Liver (tissue), 9 donors: ENCODE measurements around the gene GGA2. TPM values are rescaled to one million over a fixed set of nuclear protein-coding genes. Genes with fewer than 3 reads are reported as not detected.

Source experiments
- DNase-seq: peaks from one replicate; pipeline ENCODE4 v3.0.0-alpha.2; 2017; ENCODE audit warnings: low spot score
- H3K27ac ChIP-seq, 2 donors: one replicate each; pipeline ENCODE4 v1.7.0; 2013; ENCODE audit warnings: inconsistent platforms in 2 of 2, low read length in 2 of 2, control low read depth in 1 of 2, low read depth in 1 of 2, mild to moderate bottlenecking in 1 of 2
- H3K27me3 ChIP-seq, 4 donors: one replicate each; pipeline versions ENCODE4 v1.6.1 to v1.7.0; 2013; ENCODE audit warnings: low read length in 3 of 4, inconsistent platforms in 1 of 4, mild to moderate bottlenecking in 1 of 4, moderate library complexity in 1 of 4; ENCODE audit not compliant: control insufficient read depth in 4 of 4, insufficient read depth in 4 of 4
- H3K36me3 ChIP-seq, 4 donors: one replicate each; pipeline versions ENCODE4 v1.6.1 to v1.7.0; 2013; ENCODE audit warnings: low read length in 3 of 4, mild to moderate bottlenecking in 3 of 4, low read depth in 1 of 4, moderate library complexity in 1 of 4; ENCODE audit not compliant: control insufficient read depth in 4 of 4, insufficient read depth in 3 of 4
- H3K4me1 ChIP-seq, 4 donors: one replicate each; pipeline versions ENCODE4 v1.6.1 to v1.7.0; 2013; ENCODE audit warnings: low read length in 3 of 4, mild to moderate bottlenecking in 3 of 4, moderate library complexity in 1 of 4; ENCODE audit not compliant: control insufficient read depth in 4 of 4, insufficient read depth in 4 of 4
- H3K4me3 ChIP-seq, 3 donors: one replicate each; pipeline versions ENCODE4 v1.6.1 to v1.7.0; 2013; ENCODE audit warnings: low read length in 3 of 3, control low read depth in 1 of 3, low read depth in 1 of 3, mild to moderate bottlenecking in 1 of 3
- H3K9ac ChIP-seq, 2 donors: one replicate each; pipeline ENCODE4 v1.7.0; 2013; ENCODE audit warnings: low read length in 2 of 2, mild to moderate bottlenecking in 2 of 2, moderate library complexity in 2 of 2, control low read depth in 1 of 2, low read depth in 1 of 2
- H3K9me3 ChIP-seq, 4 donors: one replicate each; pipeline versions ENCODE4 v1.6.1 to v1.7.0; 2013; ENCODE audit warnings: low read length in 3 of 4; ENCODE audit not compliant: control insufficient read depth in 4 of 4
- EGR1 ChIP-seq, 2 donors: IDR thresholded peaks; 2 replicates each; pipeline ENCODE4 v1.6.1; 2016 to 2018; ENCODE audit warnings: antibody characterized with exemption in 2 of 2, low read depth in 2 of 2
- FOXA1 ChIP-seq: IDR thresholded peaks from 2 replicates; pipeline ENCODE4 v1.6.1; 2016; ENCODE audit warnings: antibody characterized with exemption
- FOXA2 ChIP-seq: IDR thresholded peaks from 2 replicates; pipeline ENCODE4 v1.6.1; 2016; ENCODE audit warnings: antibody characterized with exemption
- GABPA ChIP-seq, 2 donors: IDR thresholded peaks in 1 of 2; conservative IDR thresholded peaks in 1 of 2; 2 replicates each; pipeline ENCODE4 v1.6.1; 2016; ENCODE audit warnings: antibody characterized with exemption in 2 of 2, mild to moderate bottlenecking in 1 of 2, moderate library complexity in 1 of 2
- HNF4A ChIP-seq, 2 donors: conservative IDR thresholded peaks; 2 replicates each; pipeline ENCODE4 v1.6.1; 2016; ENCODE audit warnings: antibody characterized with exemption in 2 of 2, mild to moderate bottlenecking in 2 of 2
- HNF4G ChIP-seq: IDR thresholded peaks from 2 replicates; pipeline ENCODE4 v1.6.1; 2016; ENCODE audit warnings: antibody characterized with exemption
- JUND ChIP-seq, 2 donors: IDR thresholded peaks; 2 replicates each; pipeline ENCODE4 v1.6.1; 2016; ENCODE audit warnings: antibody characterized with exemption in 2 of 2
- NR2F2 ChIP-seq: IDR thresholded peaks from 2 replicates; pipeline ENCODE4 v1.6.1; 2016; ENCODE audit warnings: antibody characterized with exemption
- RXRA ChIP-seq, 2 donors: IDR thresholded peaks; 2 replicates each; pipeline ENCODE4 v1.6.1; 2017 to 2018; ENCODE audit warnings: antibody characterized with exemption in 2 of 2, mild to moderate bottlenecking in 1 of 2
- SP1 ChIP-seq: IDR thresholded peaks from 2 replicates; pipeline ENCODE4 v1.6.1; 2018; ENCODE audit warnings: antibody characterized with exemption, mild to moderate bottlenecking
- TAF1 ChIP-seq: conservative IDR thresholded peaks from 2 replicates; pipeline ENCODE4 v1.6.1; 2016; ENCODE audit warnings: antibody characterized with exemption, mild to moderate bottlenecking
- YY1 ChIP-seq: IDR thresholded peaks from 2 replicates; pipeline ENCODE4 v1.6.1; 2016; ENCODE audit warnings: antibody characterized with exemption, mild to moderate bottlenecking
- WGBS: extraction: QIAGEN DNeasy Blood & Tissue Kit; methylation state at CpG from one replicate; pipeline ENCODE4 v1.1.7; 2013; 5-methylcytosine and 5-hydroxymethylcytosine counted together
- polyA plus RNA-seq, 2 donors: library from polyadenylated mRNA; stranded (reverse) in 1 of 2; unstranded in 1 of 2; fragments of 200-250 nt in 1 of 2; fragments of >200 nt in 1 of 2; fragmentation: Nextera tagmentation in 1 of 2; extraction: Ambion mirVana in 1 of 2; gene quantifications; one replicate each; pipeline versions ENCODE4 v1.2.1 to v1.2.3, GENCODE V29; 2013 to 2015
- total RNA-seq, 2 donors: library from RNA; depleted of rRNA; stranded (reverse); fragments of >200 nt; gene quantifications; one replicate each; pipeline ENCODE4 v1.2.3, GENCODE V29; 2014
- TF ChIP-seq, protein P1 (sequence below): fragments of 150-350 bp; IDR thresholded peaks from 2 replicates; pipeline ENCODE4 v1.5.1; 2017; ENCODE audit warnings: improper control_type of control experiment, low read depth, low read length; ENCODE audit not compliant: missing input control
- TF ChIP-seq, protein P2 (sequence below): IDR thresholded peaks from 2 replicates; pipeline ENCODE4 v1.6.1; 2016; ENCODE audit warnings: antibody characterized with exemption
- TF ChIP-seq, protein P3 (sequence below): IDR thresholded peaks from 2 replicates; pipeline ENCODE4 v1.6.1; 2016; ENCODE audit warnings: antibody characterized with exemption
- TF ChIP-seq, protein P4 (sequence below): IDR thresholded peaks from 2 replicates; pipeline ENCODE4 v1.6.1; 2016; ENCODE audit warnings: antibody characterized with exemption
- TF ChIP-seq, protein P5 (sequence below): IDR thresholded peaks from 2 replicates; pipeline ENCODE4 v1.6.1; 2016; ENCODE audit warnings: antibody characterized with exemption, mild to moderate bottlenecking
- donor health status: healthy.
- donor health status: healthy.
- donor health status: healthy.
- donor health status: healthy.
- donor health status: healthy.

GGA2 gene
- total and polyA plus RNA-seq, 4 donors = 8.4 to 23.9 (median 16.0) TPM

DNA sequence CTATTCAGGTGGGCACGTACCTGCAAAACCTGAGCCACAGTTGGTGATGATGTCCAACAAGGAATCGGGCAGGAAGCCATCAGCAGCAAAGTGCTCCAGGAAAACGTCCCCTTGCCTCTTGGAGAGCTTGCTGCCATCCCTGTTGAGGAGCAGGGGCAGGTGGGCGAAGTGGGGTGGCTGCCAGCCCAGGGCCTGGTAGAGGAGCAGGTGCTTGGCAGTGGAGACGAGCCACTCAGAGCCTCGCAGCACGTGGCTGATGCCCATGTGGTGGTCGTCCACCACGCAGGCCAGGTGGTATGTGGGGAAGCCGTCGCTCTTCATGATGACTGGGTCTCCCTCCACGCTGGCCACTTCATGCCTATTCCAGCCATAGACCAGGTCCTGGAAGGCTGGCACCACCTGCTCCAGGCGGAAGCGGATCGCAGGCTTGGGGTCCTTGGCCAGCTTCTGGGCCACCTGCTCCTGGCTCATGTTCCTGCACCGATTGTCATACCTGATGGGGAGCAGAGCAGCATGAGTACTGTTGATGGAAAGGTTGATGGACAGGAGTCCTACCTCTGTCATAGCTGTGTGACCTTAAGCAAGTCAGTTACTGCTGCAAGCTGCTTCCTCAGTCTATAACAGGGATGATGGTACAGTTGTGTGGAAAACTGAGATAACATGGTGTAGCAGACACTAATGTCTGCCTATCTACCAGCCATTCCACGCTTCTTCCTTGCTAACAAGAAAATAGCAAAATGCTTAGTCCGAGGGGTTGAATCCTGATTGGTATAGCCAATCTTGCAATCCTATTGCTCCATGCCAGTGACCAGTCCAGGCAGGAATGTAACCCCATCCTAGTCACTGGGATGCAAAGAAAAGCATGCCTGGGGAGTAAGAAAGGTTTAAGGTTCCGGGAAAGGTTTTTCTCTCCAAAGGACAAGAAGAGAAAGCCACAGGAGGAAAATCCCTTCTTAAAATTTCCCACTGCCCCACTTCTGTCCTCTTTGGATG, 24.9 kb upstream of the GGA2 start:
- Histone ChIP-seq H3K36me3 (peaks cover 12 to 59% (median 37%) of the 10 kb centered on the region in 4 donors), H3K27me3 (no peaks in the 10 kb centered on the region), H3K27ac (no peak overlapping the region), H3K4me1 (no peaks in the 10 kb centered on the region), H3K9ac (no peak overlapping the region), H3K9me3 (no peaks in the 10 kb centered on the region), H3K4me3 (no peak overlapping the region)
- no peak for DNase-seq
- WGBS = 95% methylated on average over 19 of the region's 19 CpGs
- TF ChIP-seq, protein P1, sequence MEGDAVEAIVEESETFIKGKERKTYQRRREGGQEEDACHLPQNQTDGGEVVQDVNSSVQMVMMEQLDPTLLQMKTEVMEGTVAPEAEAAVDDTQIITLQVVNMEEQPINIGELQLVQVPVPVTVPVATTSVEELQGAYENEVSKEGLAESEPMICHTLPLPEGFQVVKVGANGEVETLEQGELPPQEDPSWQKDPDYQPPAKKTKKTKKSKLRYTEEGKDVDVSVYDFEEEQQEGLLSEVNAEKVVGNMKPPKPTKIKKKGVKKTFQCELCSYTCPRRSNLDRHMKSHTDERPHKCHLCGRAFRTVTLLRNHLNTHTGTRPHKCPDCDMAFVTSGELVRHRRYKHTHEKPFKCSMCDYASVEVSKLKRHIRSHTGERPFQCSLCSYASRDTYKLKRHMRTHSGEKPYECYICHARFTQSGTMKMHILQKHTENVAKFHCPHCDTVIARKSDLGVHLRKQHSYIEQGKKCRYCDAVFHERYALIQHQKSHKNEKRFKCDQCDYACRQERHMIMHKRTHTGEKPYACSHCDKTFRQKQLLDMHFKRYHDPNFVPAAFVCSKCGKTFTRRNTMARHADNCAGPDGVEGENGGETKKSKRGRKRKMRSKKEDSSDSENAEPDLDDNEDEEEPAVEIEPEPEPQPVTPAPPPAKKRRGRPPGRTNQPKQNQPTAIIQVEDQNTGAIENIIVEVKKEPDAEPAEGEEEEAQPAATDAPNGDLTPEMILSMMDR = no peak
- TF ChIP-seq GABPA (IDR thresholded peaks at IDR 0.05 in 1 of 2, conservative IDR thresholded peaks at IDR 0.05 in 1 of 2) (no peak), EGR1 (IDR thresholded peaks at IDR 0.05; ENCODE audit: low read depth in 2 of 2) (no peak), NR2F2 (no peak), HNF4A (conservative IDR thresholded peaks at IDR 0.05) (no peak), JUND (IDR thresholded peaks at IDR 0.05) (no peak), YY1 (no peak), FOXA1 (no peak), TAF1 (no peak)
- TF ChIP-seq, protein P2, sequence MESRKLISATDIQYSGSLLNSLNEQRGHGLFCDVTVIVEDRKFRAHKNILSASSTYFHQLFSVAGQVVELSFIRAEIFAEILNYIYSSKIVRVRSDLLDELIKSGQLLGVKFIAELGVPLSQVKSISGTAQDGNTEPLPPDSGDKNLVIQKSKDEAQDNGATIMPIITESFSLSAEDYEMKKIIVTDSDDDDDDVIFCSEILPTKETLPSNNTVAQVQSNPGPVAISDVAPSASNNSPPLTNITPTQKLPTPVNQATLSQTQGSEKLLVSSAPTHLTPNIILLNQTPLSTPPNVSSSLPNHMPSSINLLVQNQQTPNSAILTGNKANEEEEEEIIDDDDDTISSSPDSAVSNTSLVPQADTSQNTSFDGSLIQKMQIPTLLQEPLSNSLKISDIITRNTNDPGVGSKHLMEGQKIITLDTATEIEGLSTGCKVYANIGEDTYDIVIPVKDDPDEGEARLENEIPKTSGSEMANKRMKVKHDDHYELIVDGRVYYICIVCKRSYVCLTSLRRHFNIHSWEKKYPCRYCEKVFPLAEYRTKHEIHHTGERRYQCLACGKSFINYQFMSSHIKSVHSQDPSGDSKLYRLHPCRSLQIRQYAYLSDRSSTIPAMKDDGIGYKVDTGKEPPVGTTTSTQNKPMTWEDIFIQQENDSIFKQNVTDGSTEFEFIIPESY = no peak
- TF ChIP-seq, protein P3, sequence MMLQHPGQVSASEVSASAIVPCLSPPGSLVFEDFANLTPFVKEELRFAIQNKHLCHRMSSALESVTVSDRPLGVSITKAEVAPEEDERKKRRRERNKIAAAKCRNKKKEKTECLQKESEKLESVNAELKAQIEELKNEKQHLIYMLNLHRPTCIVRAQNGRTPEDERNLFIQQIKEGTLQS = no peak
- TF ChIP-seq, protein P4, sequence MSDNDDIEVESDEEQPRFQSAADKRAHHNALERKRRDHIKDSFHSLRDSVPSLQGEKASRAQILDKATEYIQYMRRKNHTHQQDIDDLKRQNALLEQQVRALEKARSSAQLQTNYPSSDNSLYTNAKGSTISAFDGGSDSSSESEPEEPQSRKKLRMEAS = no peak

DNA sequence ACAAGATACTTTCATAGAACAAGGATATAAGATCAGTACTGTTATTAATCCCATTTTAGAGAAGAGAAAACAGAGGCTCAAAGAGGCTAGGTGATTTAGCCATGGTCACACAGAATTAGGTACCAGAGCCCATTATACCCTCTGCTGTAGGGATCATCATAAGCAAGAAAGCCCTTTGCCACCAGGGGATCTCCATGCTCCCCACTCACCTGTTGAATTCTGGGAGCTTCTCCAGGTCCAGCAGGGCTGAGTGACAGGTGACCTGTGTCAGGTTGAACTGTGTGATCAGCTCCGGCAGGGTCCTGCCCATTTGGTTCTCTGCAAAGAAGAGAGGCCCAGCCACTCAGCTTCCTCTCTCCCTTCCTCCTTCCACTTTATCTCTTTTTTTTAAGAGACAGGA, 22.2 kb upstream of the GGA2 start:
- no peaks in the 10 kb centered on the region for H3K4me1 ChIP-seq
- H3K27ac ChIP-seq = no peak overlapping the region
- no peak overlapping the region for H3K4me3 ChIP-seq
- DNase-seq = no peak
- WGBS = 100% methylated on average over 1 of the region's 1 CpG
- H3K9me3 ChIP-seq = no peaks in the 10 kb centered on the region
- no peak for TF ChIP-seq TAF1
- TF ChIP-seq SP1 = no peak
- TF ChIP-seq HNF4A (conservative IDR thresholded peaks at IDR 0.05) = no peak
- no peak for TF ChIP-seq JUND (IDR thresholded peaks at IDR 0.05)
- TF ChIP-seq, protein P3 = no peak
- TF ChIP-seq NR2F2 = no peak
- TF ChIP-seq RXRA (IDR thresholded peaks at IDR 0.05) = no peak
- TF ChIP-seq FOXA2 = no peak
- TF ChIP-seq HNF4G = no peak
- TF ChIP-seq, protein P5, sequence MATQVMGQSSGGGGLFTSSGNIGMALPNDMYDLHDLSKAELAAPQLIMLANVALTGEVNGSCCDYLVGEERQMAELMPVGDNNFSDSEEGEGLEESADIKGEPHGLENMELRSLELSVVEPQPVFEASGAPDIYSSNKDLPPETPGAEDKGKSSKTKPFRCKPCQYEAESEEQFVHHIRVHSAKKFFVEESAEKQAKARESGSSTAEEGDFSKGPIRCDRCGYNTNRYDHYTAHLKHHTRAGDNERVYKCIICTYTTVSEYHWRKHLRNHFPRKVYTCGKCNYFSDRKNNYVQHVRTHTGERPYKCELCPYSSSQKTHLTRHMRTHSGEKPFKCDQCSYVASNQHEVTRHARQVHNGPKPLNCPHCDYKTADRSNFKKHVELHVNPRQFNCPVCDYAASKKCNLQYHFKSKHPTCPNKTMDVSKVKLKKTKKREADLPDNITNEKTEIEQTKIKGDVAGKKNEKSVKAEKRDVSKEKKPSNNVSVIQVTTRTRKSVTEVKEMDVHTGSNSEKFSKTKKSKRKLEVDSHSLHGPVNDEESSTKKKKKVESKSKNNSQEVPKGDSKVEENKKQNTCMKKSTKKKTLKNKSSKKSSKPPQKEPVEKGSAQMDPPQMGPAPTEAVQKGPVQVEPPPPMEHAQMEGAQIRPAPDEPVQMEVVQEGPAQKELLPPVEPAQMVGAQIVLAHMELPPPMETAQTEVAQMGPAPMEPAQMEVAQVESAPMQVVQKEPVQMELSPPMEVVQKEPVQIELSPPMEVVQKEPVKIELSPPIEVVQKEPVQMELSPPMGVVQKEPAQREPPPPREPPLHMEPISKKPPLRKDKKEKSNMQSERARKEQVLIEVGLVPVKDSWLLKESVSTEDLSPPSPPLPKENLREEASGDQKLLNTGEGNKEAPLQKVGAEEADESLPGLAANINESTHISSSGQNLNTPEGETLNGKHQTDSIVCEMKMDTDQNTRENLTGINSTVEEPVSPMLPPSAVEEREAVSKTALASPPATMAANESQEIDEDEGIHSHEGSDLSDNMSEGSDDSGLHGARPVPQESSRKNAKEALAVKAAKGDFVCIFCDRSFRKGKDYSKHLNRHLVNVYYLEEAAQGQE = no peak
- no peak for TF ChIP-seq EGR1 (IDR thresholded peaks at IDR 0.05; ENCODE audit: low read depth in 2 of 2)
- TF ChIP-seq GABPA (IDR thresholded peaks at IDR 0.05 in 1 of 2, conservative IDR thresholded peaks at IDR 0.05 in 1 of 2) = no peak
- TF ChIP-seq, protein P2 = no peak
- TF ChIP-seq, protein P4 = no peak
- no peak for TF ChIP-seq YY1
- TF ChIP-seq FOXA1 = no peak
- no peak overlapping the region for H3K9ac ChIP-seq
- peaks cover 14 to 72% (median 43%) of the 10 kb centered on the region in 4 donors for H3K36me3 ChIP-seq
- no peaks in the 10 kb centered on the region for H3K27me3 ChIP-seq
